HEK293 (cell line): ENCODE data around the gene NHSL2.

Experiments used
- GLI4 ChIP-seq: fragments of 450-650 bp; formaldehyde crosslinking; IDR thresholded peaks from 2 replicates; pipeline ENCODE4 v1.5.1; 2016; ENCODE audit warnings: missing biosample characterization, missing genetic modification characterization
- HOXD13 ChIP-seq: sonication (generic); formaldehyde crosslinking; IDR thresholded peaks from 2 replicates; pipeline ENCODE4 v1.8.0; 2022; ENCODE audit warnings: missing genetic modification reagents, borderline replicate concordance
- PRDM1 ChIP-seq: fragments of 450-650 bp; formaldehyde crosslinking; IDR thresholded peaks from 2 replicates; pipeline ENCODE4; 2016; ENCODE audit warnings: missing biosample characterization, missing genetic modification characterization
- SCRT1 ChIP-seq: fragments of 450-650 bp; formaldehyde crosslinking; IDR thresholded peaks from 2 replicates; pipeline ENCODE4 v1.5.1; 2016; ENCODE audit warnings: missing biosample characterization, missing genetic modification characterization, borderline replicate concordance
- SP7 ChIP-seq: fragments of 450-650 bp; formaldehyde crosslinking; IDR thresholded peaks from 2 replicates; pipeline ENCODE4 v1.5.1; 2016; ENCODE audit warnings: missing biosample characterization, missing genetic modification characterization
- TRIM28 ChIP-seq: IDR thresholded peaks from 2 replicates; pipeline ENCODE4 v1.6.1; 2011; ENCODE audit warnings: low read length, control low read depth, borderline replicate concordance
- WT1 ChIP-seq: fragments of 450-650 bp; formaldehyde crosslinking; IDR thresholded peaks from 2 replicates; pipeline ENCODE4 v1.5.1; 2016; ENCODE audit warnings: missing biosample characterization, missing genetic modification characterization
- YY1 ChIP-seq: fragments of 450-650 bp; formaldehyde crosslinking; IDR thresholded peaks from 2 replicates; pipeline ENCODE4 v1.5.1; 2018; ENCODE audit warnings: missing biosample characterization, missing genetic modification characterization
- YY2 ChIP-seq: fragments of 450-650 bp; formaldehyde crosslinking; IDR thresholded peaks from 2 replicates; pipeline ENCODE4 v1.5.1; 2016; ENCODE audit warnings: missing biosample characterization, missing genetic modification characterization
- ZEB2 ChIP-seq: fragments of 450-650 bp; formaldehyde crosslinking; IDR thresholded peaks from 2 replicates; pipeline ENCODE4 v1.5.1; 2016; ENCODE audit warnings: missing biosample characterization, missing genetic modification characterization
- ZNF133 ChIP-seq: fragments of 450-650 bp; formaldehyde crosslinking; IDR thresholded peaks from 2 replicates; pipeline ENCODE4 v1.5.1; 2016; ENCODE audit warnings: missing biosample characterization, missing genetic modification characterization
- ZNF155 ChIP-seq: fragments of 450-650 bp; formaldehyde crosslinking; IDR thresholded peaks from 2 replicates; pipeline ENCODE4 v1.5.1; 2016; ENCODE audit warnings: missing biosample characterization, missing genetic modification characterization
- ZNF184 ChIP-seq: fragments of 450-650 bp; IDR thresholded peaks from 2 replicates; pipeline ENCODE4 v1.5.1; 2018; ENCODE audit warnings: missing biosample characterization, mild to moderate bottlenecking, missing genetic modification characterization
- ZNF521 ChIP-seq: fragments of 450-650 bp; formaldehyde crosslinking; IDR thresholded peaks from 2 replicates; pipeline ENCODE4 v1.5.1; 2017; ENCODE audit warnings: missing biosample characterization, mild to moderate bottlenecking, missing genetic modification characterization
- ZNF558 ChIP-seq: fragments of 450-650 bp; formaldehyde crosslinking; IDR thresholded peaks from 2 replicates; pipeline ENCODE4 v1.5.1; 2016; ENCODE audit warnings: missing biosample characterization, missing genetic modification characterization
- ZNF830 ChIP-seq: fragments of 450-650 bp; IDR thresholded peaks from 2 replicates; pipeline ENCODE4 v1.5.0; 2018; ENCODE audit warnings: missing biosample characterization, missing genetic modification characterization, low read depth, mild to moderate bottlenecking, moderate library complexity
- ZNF843 ChIP-seq: fragments of 450-650 bp; formaldehyde crosslinking; IDR thresholded peaks from 2 replicates; pipeline ENCODE4 v1.5.1; 2016; ENCODE audit warnings: missing biosample characterization, missing genetic modification characterization
- ZSCAN23 ChIP-seq: fragments of 450-650 bp; formaldehyde crosslinking; IDR thresholded peaks from 2 replicates; pipeline ENCODE4 v1.5.1; 2016; ENCODE audit warnings: missing biosample characterization, missing genetic modification characterization
- TF ChIP-seq, protein P1 (sequence below): fragments of 450-650 bp; formaldehyde crosslinking; IDR thresholded peaks from 2 replicates; pipeline ENCODE4 v1.5.1; 2017; ENCODE audit warnings: missing biosample characterization, missing genetic modification characterization
- TF ChIP-seq, protein P2 (sequence below): fragments of 450-650 bp; formaldehyde crosslinking; IDR thresholded peaks from 2 replicates; pipeline ENCODE4 v1.5.1; 2017; ENCODE audit warnings: missing biosample characterization, missing genetic modification characterization
- TF ChIP-seq, protein P3 (sequence below): fragments of 450-650 bp; formaldehyde crosslinking; IDR thresholded peaks from 2 replicates; pipeline ENCODE4 v1.5.1; 2016; ENCODE audit warnings: missing biosample characterization, missing genetic modification characterization
- TF ChIP-seq, protein P4 (sequence below): fragments of 450-650 bp; formaldehyde crosslinking; IDR thresholded peaks from 2 replicates; pipeline ENCODE4 v1.5.1; 2016; ENCODE audit warnings: missing biosample characterization, missing genetic modification characterization
- TF ChIP-seq, protein P5 (sequence below): fragments of 450-650 bp; formaldehyde crosslinking; IDR thresholded peaks from 2 replicates; pipeline ENCODE4 v1.5.1; 2016; ENCODE audit warnings: missing biosample characterization, missing genetic modification characterization, low read depth
- TF ChIP-seq, protein P6 (sequence below): fragments of 450-650 bp; formaldehyde crosslinking; IDR thresholded peaks from 2 replicates; pipeline ENCODE4 v1.5.1; 2016; ENCODE audit warnings: missing biosample characterization, missing genetic modification characterization
- TF ChIP-seq, protein P7 (sequence below): fragments of 450-650 bp; formaldehyde crosslinking; IDR thresholded peaks from 2 replicates; pipeline ENCODE4 v1.5.1; 2016; ENCODE audit warnings: missing biosample characterization, missing genetic modification characterization
- TF ChIP-seq, protein P8 (sequence below): fragments of 450-650 bp; formaldehyde crosslinking; IDR thresholded peaks from 2 replicates; pipeline ENCODE4 v1.5.1; 2016; ENCODE audit warnings: missing biosample characterization, missing genetic modification characterization

The NHSL2 gene

DNA sequence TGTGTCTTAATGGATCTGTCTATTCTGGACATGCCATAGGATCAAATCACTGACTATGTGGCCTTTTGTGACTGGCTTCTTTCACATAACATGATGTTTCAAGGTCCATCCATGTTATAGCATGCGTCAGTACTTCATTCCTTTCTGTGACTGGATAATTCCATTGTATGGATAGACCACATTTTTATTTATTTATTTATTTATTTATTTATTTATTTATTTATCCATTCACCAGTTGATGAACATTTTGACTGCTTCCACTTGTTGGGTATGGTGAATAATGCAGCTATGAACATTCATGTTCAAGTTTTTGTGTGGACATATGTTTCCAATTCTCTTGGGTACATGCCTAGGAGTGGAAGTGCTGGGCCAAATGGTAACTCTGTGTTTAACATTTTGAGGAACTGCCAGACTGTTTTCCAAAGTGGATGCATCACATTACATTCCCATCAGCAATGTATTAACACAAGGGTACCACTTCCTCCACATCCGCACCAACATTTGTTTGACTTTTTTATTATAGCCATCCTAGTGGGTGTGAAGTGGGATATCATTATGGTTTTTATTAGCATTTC is 207.1 kb downstream of the NHSL2 start (continued):
- TF ChIP-seq ZNF830 (tag by site-specific recombination) = no peak
- no peak for TF ChIP-seq WT1
- no peak for TF ChIP-seq SCRT1 (tag by site-specific recombination)
- no peak for TF ChIP-seq ZNF133 (tag by site-specific recombination)
- TF ChIP-seq, protein P1, sequence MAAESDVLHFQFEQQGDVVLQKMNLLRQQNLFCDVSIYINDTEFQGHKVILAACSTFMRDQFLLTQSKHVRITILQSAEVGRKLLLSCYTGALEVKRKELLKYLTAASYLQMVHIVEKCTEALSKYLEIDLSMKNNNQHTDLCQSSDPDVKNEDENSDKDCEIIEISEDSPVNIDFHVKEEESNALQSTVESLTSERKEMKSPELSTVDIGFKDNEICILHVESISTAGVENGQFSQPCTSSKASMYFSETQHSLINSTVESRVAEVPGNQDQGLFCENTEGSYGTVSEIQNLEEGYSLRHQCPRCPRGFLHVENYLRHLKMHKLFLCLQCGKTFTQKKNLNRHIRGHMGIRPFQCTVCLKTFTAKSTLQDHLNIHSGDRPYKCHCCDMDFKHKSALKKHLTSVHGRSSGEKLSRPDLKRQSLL (tag by site-specific recombination) = no peak
- no peak; the same call in none of the 2 replicates for TF ChIP-seq ZNF558 (tag by site-specific recombination)
- TF ChIP-seq, protein P2, sequence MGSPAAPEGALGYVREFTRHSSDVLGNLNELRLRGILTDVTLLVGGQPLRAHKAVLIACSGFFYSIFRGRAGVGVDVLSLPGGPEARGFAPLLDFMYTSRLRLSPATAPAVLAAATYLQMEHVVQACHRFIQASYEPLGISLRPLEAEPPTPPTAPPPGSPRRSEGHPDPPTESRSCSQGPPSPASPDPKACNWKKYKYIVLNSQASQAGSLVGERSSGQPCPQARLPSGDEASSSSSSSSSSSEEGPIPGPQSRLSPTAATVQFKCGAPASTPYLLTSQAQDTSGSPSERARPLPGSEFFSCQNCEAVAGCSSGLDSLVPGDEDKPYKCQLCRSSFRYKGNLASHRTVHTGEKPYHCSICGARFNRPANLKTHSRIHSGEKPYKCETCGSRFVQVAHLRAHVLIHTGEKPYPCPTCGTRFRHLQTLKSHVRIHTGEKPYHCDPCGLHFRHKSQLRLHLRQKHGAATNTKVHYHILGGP (tag by site-specific recombination) = no peak
- no peak for TF ChIP-seq YY1 (tag by site-specific recombination)
- no peak for TF ChIP-seq ZSCAN23 (tag by site-specific recombination)
- TF ChIP-seq, protein P3, sequence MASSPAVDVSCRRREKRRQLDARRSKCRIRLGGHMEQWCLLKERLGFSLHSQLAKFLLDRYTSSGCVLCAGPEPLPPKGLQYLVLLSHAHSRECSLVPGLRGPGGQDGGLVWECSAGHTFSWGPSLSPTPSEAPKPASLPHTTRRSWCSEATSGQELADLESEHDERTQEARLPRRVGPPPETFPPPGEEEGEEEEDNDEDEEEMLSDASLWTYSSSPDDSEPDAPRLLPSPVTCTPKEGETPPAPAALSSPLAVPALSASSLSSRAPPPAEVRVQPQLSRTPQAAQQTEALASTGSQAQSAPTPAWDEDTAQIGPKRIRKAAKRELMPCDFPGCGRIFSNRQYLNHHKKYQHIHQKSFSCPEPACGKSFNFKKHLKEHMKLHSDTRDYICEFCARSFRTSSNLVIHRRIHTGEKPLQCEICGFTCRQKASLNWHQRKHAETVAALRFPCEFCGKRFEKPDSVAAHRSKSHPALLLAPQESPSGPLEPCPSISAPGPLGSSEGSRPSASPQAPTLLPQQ = no peak
- TF ChIP-seq ZNF155 = no peak
- TF ChIP-seq, protein P4, sequence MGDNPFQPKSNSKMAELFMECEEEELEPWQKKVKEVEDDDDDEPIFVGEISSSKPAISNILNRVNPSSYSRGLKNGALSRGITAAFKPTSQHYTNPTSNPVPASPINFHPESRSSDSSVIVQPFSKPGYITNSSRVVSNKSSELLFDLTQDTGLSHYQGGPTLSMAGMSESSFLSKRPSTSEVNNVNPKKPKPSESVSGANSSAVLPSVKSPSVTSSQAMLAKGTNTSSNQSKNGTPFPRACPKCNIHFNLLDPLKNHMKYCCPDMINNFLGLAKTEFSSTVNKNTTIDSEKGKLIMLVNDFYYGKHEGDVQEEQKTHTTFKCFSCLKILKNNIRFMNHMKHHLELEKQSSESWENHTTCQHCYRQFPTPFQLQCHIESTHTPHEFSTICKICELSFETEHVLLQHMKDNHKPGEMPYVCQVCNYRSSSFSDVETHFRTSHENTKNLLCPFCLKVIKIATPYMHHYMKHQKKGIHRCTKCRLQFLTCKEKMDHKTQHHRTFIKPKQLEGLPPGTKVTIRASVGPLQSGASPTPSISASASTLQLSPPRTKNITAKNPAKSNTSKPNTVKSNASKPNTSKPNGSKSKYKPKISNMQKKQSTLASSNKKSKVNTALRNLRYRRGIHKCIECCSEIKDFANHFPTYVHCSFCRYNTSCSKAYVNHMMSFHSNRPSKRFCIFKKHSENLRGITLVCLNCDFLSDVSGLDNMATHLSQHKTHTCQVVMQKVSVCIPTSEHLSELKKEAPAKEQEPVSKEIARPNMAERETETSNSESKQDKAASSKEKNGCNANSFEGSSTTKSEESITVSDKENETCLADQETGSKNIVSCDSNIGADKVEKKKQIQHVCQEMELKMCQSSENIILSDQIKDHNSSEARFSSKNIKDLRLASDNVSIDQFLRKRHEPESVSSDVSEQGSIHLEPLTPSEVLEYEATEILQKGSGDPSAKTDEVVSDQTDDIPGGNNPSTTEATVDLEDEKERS = no peak
- TF ChIP-seq, protein P5, sequence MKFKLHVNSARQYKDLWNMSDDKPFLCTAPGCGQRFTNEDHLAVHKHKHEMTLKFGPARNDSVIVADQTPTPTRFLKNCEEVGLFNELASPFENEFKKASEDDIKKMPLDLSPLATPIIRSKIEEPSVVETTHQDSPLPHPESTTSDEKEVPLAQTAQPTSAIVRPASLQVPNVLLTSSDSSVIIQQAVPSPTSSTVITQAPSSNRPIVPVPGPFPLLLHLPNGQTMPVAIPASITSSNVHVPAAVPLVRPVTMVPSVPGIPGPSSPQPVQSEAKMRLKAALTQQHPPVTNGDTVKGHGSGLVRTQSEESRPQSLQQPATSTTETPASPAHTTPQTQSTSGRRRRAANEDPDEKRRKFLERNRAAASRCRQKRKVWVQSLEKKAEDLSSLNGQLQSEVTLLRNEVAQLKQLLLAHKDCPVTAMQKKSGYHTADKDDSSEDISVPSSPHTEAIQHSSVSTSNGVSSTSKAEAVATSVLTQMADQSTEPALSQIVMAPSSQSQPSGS (tag by site-specific recombination) = no peak
- no peak for TF ChIP-seq ZNF843 (tag by site-specific recombination)
- no peak for TF ChIP-seq SP7 (tag by site-specific recombination)
- TF ChIP-seq, protein P6, sequence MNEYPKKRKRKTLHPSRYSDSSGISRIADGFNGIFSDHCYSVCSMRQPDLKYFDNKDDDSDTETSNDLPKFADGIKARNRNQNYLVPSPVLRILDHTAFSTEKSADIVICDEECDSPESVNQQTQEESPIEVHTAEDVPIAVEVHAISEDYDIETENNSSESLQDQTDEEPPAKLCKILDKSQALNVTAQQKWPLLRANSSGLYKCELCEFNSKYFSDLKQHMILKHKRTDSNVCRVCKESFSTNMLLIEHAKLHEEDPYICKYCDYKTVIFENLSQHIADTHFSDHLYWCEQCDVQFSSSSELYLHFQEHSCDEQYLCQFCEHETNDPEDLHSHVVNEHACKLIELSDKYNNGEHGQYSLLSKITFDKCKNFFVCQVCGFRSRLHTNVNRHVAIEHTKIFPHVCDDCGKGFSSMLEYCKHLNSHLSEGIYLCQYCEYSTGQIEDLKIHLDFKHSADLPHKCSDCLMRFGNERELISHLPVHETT (tag by site-specific recombination) = no peak
- TF ChIP-seq ZNF521 = no peak
- TF ChIP-seq, protein P7, sequence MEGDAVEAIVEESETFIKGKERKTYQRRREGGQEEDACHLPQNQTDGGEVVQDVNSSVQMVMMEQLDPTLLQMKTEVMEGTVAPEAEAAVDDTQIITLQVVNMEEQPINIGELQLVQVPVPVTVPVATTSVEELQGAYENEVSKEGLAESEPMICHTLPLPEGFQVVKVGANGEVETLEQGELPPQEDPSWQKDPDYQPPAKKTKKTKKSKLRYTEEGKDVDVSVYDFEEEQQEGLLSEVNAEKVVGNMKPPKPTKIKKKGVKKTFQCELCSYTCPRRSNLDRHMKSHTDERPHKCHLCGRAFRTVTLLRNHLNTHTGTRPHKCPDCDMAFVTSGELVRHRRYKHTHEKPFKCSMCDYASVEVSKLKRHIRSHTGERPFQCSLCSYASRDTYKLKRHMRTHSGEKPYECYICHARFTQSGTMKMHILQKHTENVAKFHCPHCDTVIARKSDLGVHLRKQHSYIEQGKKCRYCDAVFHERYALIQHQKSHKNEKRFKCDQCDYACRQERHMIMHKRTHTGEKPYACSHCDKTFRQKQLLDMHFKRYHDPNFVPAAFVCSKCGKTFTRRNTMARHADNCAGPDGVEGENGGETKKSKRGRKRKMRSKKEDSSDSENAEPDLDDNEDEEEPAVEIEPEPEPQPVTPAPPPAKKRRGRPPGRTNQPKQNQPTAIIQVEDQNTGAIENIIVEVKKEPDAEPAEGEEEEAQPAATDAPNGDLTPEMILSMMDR (tag by site-specific recombination) = no peak
- no peak for TF ChIP-seq ZEB2 (tag by site-specific recombination)
- TF ChIP-seq HOXD13 (CRISPR knock-in tag) = no peak
- TF ChIP-seq, protein P8, sequence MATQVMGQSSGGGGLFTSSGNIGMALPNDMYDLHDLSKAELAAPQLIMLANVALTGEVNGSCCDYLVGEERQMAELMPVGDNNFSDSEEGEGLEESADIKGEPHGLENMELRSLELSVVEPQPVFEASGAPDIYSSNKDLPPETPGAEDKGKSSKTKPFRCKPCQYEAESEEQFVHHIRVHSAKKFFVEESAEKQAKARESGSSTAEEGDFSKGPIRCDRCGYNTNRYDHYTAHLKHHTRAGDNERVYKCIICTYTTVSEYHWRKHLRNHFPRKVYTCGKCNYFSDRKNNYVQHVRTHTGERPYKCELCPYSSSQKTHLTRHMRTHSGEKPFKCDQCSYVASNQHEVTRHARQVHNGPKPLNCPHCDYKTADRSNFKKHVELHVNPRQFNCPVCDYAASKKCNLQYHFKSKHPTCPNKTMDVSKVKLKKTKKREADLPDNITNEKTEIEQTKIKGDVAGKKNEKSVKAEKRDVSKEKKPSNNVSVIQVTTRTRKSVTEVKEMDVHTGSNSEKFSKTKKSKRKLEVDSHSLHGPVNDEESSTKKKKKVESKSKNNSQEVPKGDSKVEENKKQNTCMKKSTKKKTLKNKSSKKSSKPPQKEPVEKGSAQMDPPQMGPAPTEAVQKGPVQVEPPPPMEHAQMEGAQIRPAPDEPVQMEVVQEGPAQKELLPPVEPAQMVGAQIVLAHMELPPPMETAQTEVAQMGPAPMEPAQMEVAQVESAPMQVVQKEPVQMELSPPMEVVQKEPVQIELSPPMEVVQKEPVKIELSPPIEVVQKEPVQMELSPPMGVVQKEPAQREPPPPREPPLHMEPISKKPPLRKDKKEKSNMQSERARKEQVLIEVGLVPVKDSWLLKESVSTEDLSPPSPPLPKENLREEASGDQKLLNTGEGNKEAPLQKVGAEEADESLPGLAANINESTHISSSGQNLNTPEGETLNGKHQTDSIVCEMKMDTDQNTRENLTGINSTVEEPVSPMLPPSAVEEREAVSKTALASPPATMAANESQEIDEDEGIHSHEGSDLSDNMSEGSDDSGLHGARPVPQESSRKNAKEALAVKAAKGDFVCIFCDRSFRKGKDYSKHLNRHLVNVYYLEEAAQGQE (tag by site-specific recombination) = peak; percentile 72
- TF ChIP-seq TRIM28 = no peak
- TF ChIP-seq ZNF184 (tag by site-specific recombination) = no peak
- TF ChIP-seq YY2 (tag by site-specific recombination) = no peak
- TF ChIP-seq GLI4 = no peak
- TF ChIP-seq PRDM1 (tag by site-specific recombination) = no peak
